Activated T-cell treated with anti-CD3 and anti-CD28 coated beads for 1 hour (primary cell): ENCODE measurements around the gene HSF4.

Experiments
- DNase-seq: peaks from one replicate; pipeline ENCODE4 v3.0.0-alpha.2; 2020; ENCODE audit warnings: low read depth

The HSF4 gene

GRCh38 chr16:67201411-67202345, 37.1 kb downstream of the HSF4 start:
- no peak for DNase-seq

GRCh38 chr16:67202426-67202825, 37.9 kb downstream of the HSF4 start:
- no peak for DNase-seq

DNA sequence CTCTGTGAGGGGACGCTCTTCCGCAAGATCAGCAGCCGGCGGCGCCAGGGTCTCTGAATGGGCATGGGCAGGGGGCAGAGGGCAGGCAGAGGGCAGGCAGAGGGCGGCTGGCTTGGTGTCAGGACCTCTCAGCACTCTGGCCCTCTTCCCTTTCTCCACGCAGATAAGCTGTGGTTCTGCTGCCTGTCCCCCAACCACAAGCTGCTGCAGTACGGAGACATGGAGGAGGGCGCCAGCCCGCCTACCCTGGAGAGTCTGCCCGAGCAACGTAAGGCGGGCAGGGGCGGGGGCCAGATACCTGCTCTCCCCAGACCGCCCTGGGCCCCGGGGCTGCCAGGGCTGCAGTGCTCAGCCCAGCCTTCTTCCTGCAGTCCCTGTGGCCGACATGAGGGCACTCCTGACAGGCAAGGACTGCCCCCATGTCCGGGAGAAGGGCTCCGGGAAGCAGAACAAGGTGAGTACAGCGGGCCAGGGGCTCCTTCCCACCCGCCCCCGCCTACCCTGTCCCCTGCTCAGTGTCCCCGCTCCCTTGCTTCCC, 38.5 kb downstream of the HSF4 start:
- no peak for DNase-seq

DNA sequence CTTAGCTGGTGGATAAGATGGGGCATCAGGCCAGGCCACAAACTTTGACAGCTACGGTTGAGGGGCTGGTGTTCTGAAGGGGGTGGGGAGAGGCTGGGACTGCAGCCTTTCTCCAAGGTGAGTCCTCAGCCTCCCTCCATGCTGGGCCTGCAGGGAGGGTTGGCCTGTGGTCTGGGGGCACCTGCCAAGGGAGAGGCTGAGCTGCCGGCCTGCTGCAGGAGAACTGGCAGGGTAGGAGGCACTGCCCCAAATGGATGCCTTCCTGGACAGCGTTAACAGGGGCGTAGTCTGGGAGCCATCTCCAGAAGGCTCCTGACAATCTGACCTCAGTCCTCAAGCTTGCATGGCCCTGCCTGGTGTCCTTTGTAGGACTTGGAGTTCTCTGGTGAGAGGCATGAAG, 39.5 kb downstream of the HSF4 start:
- DNase-seq = no peak

DNA sequence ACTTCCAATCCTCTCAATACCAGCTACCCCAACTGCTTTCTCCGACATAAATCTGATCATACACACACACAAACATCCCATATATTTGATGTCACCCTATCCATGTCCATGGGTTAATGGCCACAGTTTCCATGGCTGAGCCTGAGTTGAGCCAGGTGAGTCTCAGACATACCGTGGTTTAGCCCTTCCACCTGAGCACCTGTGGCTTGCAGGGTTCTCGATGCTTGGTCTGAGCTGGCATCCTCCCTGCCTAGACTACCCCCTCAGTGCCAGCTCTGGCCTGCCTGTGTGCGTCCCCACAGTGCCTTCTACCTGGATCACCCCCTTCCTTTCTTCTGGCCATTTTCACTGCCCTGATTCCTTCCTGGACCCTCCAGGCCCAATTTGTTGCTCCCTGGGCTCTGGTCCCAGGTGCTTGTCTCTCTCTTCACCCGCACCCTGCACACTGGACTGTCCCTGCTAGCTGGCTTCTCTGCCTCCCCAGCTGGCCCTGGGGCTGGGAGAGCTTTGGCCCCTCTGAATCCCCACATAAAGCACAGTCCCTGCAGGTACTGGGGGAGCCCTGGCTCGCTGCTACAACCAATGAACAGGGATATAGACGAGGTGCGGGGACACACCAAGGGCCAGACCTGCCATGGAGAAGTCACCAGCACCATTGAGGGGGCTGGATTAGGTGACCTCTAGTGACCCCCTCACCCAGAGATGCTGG, 41.7 kb downstream of the HSF4 start:
- no peak for DNase-seq

- DNase-seq = no peak
Observed at GRCh38 chr16:67206838-67207248, 42.3 kb downstream of the HSF4 start.

- DNase-seq = no peak
Observed at GRCh38 chr16:67207249-67208091, 42.9 kb downstream of the HSF4 start.

DNA sequence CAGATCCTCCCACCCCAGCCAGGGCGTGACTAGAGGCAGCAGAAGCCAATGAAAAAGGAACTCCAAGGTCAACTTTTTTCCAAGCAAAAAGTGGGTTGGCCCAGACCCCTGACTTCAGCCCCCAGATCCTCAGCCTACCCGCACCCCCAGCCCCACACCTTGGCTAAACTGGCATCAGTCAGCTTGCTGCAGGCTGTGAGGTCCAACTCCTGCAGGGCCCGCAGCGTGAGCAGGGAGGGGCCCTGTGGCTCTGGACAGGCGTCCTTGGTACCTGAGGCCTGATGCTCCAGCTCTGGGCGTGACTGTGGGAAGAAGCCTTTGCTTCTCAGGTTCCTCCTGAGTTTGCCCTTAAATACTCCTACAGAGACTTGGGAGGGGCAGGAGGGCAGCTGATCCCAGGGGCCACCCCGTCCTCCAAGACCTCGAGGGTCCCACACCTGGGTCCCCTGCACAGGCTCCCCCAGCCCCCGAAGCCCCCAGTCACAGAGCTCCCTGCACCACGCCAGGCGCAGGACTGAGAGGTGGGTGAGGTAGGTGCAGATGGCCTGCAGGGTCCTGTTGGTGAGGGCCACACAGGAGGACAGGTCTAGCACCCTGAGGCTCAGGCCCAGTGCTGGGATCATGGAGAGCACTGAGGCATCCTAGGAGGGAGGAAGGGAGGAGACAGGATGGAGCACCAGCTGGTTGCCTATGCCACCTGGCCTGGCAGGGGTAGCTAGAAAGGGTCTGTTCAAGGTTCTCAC, 43.8 kb downstream of the HSF4 start:
- no peak for DNase-seq

- no peak for DNase-seq
Observed at GRCh38 chr16:67209565-67209964, 45.0 kb downstream of the HSF4 start.

DNA sequence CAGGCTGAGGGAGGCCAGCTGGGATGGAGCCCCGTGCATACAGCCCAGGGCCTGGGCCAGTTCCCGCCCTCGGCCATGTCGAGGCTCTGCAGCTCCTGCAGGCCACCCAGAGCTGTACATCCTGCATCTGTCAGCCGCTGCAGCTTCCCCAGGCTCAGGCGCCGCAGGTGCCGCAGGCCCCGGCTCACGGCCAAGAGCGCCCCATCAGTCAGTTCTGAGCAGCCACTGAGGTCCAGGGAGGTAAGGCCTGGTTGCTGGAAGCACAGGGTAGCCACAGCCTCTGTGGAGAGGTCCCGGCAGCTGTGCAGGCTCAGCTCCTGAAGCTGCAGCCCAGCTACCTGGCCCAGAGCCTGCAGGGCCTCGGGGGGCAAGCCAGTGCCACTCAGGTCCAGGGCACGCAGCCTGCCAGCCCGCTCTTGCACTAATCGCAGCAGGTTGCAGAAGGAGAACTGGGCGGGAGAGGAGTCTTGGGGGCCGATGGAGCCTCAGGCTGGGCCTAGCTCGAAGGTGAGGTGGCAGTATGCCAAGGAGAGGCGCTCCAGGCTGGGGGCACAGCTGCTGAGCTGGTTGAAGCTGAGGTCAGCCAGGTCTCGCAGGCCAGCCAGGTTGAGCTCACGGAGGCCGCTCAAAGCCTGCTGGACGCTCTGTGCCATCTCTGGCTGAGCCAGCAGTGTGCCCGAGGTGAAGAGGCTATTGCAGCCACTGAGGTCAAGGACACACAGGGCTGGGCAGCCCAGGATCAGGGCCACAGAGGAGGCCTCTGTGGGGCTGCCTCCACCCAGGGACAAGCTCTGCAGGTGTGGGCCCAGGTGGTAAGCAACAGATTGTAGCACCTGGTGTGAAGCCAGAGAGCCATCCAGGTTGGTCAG, 45.8 kb downstream of the HSF4 start:
- DNase-seq = no peak

DNA sequence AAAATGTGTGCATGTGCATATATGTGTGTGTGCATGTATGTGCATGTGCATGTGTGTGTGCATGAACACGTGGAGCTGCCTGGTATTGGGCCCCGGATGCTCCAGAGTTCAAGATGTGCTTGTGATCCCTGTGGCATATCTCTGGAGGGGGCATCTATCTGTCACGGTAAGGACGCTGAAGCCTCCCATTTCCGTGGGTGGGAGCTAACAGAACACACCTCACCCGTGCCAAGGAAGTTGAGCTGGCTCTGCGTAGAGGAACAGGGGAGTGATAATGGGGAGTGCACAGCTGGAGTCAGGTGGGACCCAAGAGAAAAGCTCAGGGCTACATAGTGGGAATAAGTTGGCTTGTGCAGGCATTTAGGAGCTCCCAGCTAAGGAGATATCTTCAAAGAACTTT, 47.1 kb downstream of the HSF4 start:
- no peak for DNase-seq

DNA sequence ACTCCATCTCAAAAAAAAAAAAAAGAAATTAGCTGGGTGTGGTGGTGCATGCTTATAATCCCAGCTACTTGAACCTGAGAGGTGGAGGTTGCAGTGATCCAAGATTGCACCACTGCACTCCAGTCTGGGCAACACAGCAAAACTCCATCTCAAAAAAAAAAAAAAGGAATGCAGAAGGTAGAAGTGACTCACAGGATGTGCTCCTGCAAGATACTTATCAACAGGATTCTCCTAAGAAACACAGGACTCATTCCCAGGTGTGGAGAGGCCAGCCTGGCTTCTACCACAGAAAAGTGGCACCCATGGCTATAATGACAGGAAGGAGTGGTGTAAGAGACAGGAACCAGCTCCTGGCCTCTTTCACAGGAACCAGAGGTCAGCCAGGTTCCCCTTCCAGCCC, 48.2 kb downstream of the HSF4 start:
- DNase-seq = no peak

- DNase-seq = no peak
Observed at GRCh38 chr16:67213197-67214019, 48.9 kb downstream of the HSF4 start.

DNA sequence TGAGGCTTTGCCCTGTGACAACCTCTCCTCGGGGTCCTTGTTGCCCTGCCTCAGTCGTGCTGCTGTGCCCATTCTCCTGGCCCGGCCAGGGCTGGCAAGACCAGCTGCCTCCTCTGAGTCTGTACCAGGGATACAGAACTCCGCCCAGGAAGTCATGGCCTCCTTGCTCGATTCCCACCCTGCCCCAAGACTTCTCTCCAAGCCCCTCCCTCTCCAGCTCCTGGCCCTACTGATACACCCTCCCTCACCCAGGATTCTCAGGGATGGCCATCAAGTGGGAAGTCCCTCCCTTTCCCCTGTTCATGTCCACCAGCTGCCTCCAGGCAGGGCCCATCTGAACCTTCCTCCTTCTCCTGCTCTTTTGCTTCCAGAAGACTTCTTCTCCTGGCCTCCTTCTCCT, 51.2 kb downstream of the HSF4 start:
- DNase-seq = no peak

- no peak for DNase-seq
Observed at GRCh38 chr16:67216612-67217490, 52.3 kb downstream of the HSF4 start.
